Measurements from ENCODE around the gene PRKCSH.
"Not testable (repeated sequence)": the region's sequence is repeated elsewhere in the genome, so short reads cannot be mapped to it uniquely, and the experiment has no call there.

PRKCSH gene

GRCh38 chr19:11451327-11451870, 16.0 kb downstream of the PRKCSH start:
- DNase-seq = no peak

- DNase-seq = no peak
These were observed 16.6 kb downstream of the PRKCSH start for GRCh38 chr19:11451871-11452619.

GRCh38 chr19:11452620-11453310, 17.3 kb downstream of the PRKCSH start:
- no peak for DNase-seq

- no peak for DNase-seq
These were observed 18.3 kb downstream of the PRKCSH start for GRCh38 chr19:11453468-11454341.

GRCh38 chr19:11455233-11455554, 19.8 kb downstream of the PRKCSH start:
- not testable (repeated sequence) for DNase-seq

- no peak for DNase-seq
These were observed 21.2 kb downstream of the PRKCSH start for GRCh38 chr19:11456659-11457058.

GRCh38 chr19:11457115-11457514, 21.7 kb downstream of the PRKCSH start:
- DNase-seq = no peak

GRCh38 chr19:11457831-11458230, 22.4 kb downstream of the PRKCSH start:
- DNase-seq = no peak

- no peak for DNase-seq
These were observed 22.9 kb downstream of the PRKCSH start for GRCh38 chr19:11458236-11458900.

GRCh38 chr19:11458912-11459311, 23.5 kb downstream of the PRKCSH start:
- DNase-seq = not testable (repeated sequence)

GRCh38 chr19:11460207-11460606, 24.8 kb downstream of the PRKCSH start:
- DNase-seq = no peak

GRCh38 chr19:11461453-11461852, 26.0 kb downstream of the PRKCSH start:
- no peak for DNase-seq

GRCh38 chr19:11463391-11463790, 28.0 kb downstream of the PRKCSH start:
- no peak for DNase-seq

- no peak for DNase-seq
These were observed 29.2 kb downstream of the PRKCSH start for GRCh38 chr19:11464333-11465265.

GRCh38 chr19:11465600-11465999, 30.2 kb downstream of the PRKCSH start:
- DNase-seq = no peak

GRCh38 chr19:11468266-11468845, 32.9 kb downstream of the PRKCSH start:
- not testable (repeated sequence) for DNase-seq

- DNase-seq = no peak
These were observed 38.3 kb downstream of the PRKCSH start for GRCh38 chr19:11473725-11474124.

- DNase-seq = not testable (repeated sequence)
These were observed 39.9 kb downstream of the PRKCSH start for GRCh38 chr19:11475343-11475742.

- no peak for DNase-seq
These were observed 40.4 kb downstream of the PRKCSH start for GRCh38 chr19:11475861-11476260.

- DNase-seq = peak in 1 of 2 donors; percentile 16
These were observed 43.0 kb downstream of the PRKCSH start for GRCh38 chr19:11478167-11479089.

Data from inflammatory macrophage (primary cell).